ENCODE measurements around the gene KCNJ2.

Gene KCNJ2

DNA sequence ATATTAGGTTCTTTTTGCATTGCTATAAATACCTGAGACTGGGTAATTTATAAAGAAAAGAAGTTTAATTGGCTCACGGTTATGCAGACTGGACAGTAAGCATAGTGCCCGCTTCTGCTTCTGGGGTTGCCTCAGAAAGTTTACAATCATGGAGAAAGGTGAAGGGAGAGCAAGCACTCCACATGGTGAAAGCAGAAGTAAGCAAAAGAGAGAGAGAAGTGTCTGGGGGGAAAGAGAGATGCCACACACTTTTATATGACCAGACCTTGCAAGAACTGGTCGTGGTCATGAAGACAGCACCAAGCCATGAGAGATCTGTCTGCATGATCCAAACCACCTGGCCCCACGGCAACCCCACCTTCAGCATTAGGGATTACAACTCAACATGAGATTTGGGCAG, 48.9 kb upstream of the KCNJ2 start:
- no peaks in the 10 kb centered on the region for H3K36me3 ChIP-seq (ENCODE audit: control insufficient read depth, low read length)

DNA sequence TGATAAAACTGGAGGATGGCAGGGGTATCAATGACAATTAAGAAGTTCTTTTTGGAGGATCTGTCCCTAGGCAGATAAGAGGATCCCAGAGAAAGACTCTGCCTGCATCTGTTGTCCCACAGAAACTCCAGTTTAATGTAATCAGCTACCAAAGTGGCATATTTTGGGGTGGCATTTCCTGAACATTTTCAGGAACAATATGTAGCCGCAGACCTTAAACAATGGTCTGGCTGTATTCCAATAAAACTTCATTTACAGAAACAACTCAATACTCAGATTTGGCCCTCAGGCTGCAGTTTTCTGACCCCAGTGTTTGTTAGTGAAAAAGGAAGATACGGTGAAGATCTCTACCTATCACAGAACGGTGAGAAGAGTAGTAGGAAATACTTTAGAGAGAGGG, 48.2 kb upstream of the KCNJ2 start:
- Histone ChIP-seq H3K4me3 (ENCODE audit: low read length) (no peak overlapping the region), H3K79me2 (ENCODE audit: control insufficient read depth, low read length) (no peaks in the 10 kb centered on the region), H3K4me1 (ENCODE audit: control insufficient read depth, low read length) (peaks cover 3% of the 10 kb centered on the region; the same call in 1 of the 2 replicates), H3K9me2 (replicated peaks; ENCODE audit: control insufficient read depth, low read length) (no peaks in the 10 kb centered on the region), H3K27ac (ENCODE audit: low read depth, low read length) (no peak overlapping the region), H3K36me3 (ENCODE audit: control insufficient read depth, low read length) (no peaks in the 10 kb centered on the region), H3K9me3 (ENCODE audit: control insufficient read depth, insufficient read depth, low read length) (no peaks in the 10 kb centered on the region), H4K20me1 (ENCODE audit: control insufficient read depth, insufficient read depth, low read depth, low read length) (no peaks in the 10 kb centered on the region), H3K27me3 (ENCODE audit: control insufficient read depth, low read length) (no peaks in the 10 kb centered on the region), H3F3A (ENCODE audit: control insufficient read depth, insufficient read depth) (no peaks in the 10 kb centered on the region), H3K4me2 (ENCODE audit: low read length) (no peak overlapping the region)
- TF ChIP-seq, protein P1, sequence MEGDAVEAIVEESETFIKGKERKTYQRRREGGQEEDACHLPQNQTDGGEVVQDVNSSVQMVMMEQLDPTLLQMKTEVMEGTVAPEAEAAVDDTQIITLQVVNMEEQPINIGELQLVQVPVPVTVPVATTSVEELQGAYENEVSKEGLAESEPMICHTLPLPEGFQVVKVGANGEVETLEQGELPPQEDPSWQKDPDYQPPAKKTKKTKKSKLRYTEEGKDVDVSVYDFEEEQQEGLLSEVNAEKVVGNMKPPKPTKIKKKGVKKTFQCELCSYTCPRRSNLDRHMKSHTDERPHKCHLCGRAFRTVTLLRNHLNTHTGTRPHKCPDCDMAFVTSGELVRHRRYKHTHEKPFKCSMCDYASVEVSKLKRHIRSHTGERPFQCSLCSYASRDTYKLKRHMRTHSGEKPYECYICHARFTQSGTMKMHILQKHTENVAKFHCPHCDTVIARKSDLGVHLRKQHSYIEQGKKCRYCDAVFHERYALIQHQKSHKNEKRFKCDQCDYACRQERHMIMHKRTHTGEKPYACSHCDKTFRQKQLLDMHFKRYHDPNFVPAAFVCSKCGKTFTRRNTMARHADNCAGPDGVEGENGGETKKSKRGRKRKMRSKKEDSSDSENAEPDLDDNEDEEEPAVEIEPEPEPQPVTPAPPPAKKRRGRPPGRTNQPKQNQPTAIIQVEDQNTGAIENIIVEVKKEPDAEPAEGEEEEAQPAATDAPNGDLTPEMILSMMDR (IDR thresholded peaks at IDR 0.05; ENCODE audit: low read depth, low read length, poor library complexity, severe bottlenecking) = no peak
- no peak for TF ChIP-seq EZH2phosphoT487 (IDR thresholded peaks at IDR 0.05; ENCODE audit: borderline replicate concordance, low read length)

More for the DNA sequence above, 48.9 kb upstream of the KCNJ2 start:
- peaks cover 3% of the 10 kb centered on the region; the same call in 1 of the 2 replicates for H3K4me1 ChIP-seq (ENCODE audit: control insufficient read depth, low read length)
- no peak overlapping the region for H3K4me2 ChIP-seq (ENCODE audit: low read length)
- no peaks in the 10 kb centered on the region for H3F3A ChIP-seq (ENCODE audit: control insufficient read depth, insufficient read depth)
- TF ChIP-seq EZH2phosphoT487 (IDR thresholded peaks at IDR 0.05; ENCODE audit: borderline replicate concordance, low read length) = no peak
- TF ChIP-seq, protein P1 (IDR thresholded peaks at IDR 0.05; ENCODE audit: low read depth, low read length, poor library complexity, severe bottlenecking) = no peak
- H3K79me2 ChIP-seq (ENCODE audit: control insufficient read depth, low read length) = no peaks in the 10 kb centered on the region
- no peak overlapping the region for H3K27ac ChIP-seq (ENCODE audit: low read depth, low read length)
- H3K4me3 ChIP-seq (ENCODE audit: low read length) = no peak overlapping the region
- no peaks in the 10 kb centered on the region for H3K27me3 ChIP-seq (ENCODE audit: control insufficient read depth, low read length)
- H3K9me2 ChIP-seq (replicated peaks; ENCODE audit: control insufficient read depth, low read length) = no peaks in the 10 kb centered on the region
- H4K20me1 ChIP-seq (ENCODE audit: control insufficient read depth, insufficient read depth, low read depth, low read length) = no peaks in the 10 kb centered on the region
- H3K9me3 ChIP-seq (ENCODE audit: control insufficient read depth, insufficient read depth, low read length) = no peaks in the 10 kb centered on the region

DNA sequence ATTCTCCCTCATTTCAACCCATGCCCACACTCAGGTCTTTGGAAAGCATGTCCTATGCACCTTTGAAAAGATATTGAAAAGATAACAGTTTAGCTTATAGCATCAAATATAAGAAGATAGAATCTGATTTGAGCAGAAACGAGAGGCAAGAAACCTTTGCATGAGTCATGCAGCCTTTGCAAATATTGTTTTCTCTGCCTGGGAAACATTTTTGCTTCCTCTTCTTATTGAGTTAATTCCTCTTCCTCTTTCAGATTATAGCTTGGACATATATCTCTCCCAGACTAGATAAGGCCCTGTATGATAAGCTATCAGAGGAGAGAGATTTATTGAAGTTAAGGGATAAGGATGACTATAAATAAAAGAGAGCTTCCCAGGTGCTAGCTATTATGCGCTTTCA, 46.1 kb upstream of the KCNJ2 start:
- no peaks in the 10 kb centered on the region for H4K20me1 ChIP-seq (ENCODE audit: control insufficient read depth, insufficient read depth, low read depth, low read length)
- H3K79me2 ChIP-seq (ENCODE audit: control insufficient read depth, low read length) = no peaks in the 10 kb centered on the region
- H3K4me1 ChIP-seq (ENCODE audit: control insufficient read depth, low read length) = peaks cover 3% of the 10 kb centered on the region; the same call in 1 of the 2 replicates
- H3K4me2 ChIP-seq (ENCODE audit: low read length) = no peak overlapping the region
- H3K9me3 ChIP-seq (ENCODE audit: control insufficient read depth, insufficient read depth, low read length) = no peaks in the 10 kb centered on the region
- no peaks in the 10 kb centered on the region for H3F3A ChIP-seq (ENCODE audit: control insufficient read depth, insufficient read depth)
- no peak overlapping the region for H3K4me3 ChIP-seq (ENCODE audit: low read length)
- H3K27me3 ChIP-seq (ENCODE audit: control insufficient read depth, low read length) = no peaks in the 10 kb centered on the region
- H3K27ac ChIP-seq (ENCODE audit: low read depth, low read length) = no peak overlapping the region
- TF ChIP-seq, protein P1 (IDR thresholded peaks at IDR 0.05; ENCODE audit: low read depth, low read length, poor library complexity, severe bottlenecking) = no peak
- TF ChIP-seq EZH2phosphoT487 (IDR thresholded peaks at IDR 0.05; ENCODE audit: borderline replicate concordance, low read length) = no peak
- H3K36me3 ChIP-seq (ENCODE audit: control insufficient read depth, low read length) = no peaks in the 10 kb centered on the region
- no peaks in the 10 kb centered on the region for H3K9me2 ChIP-seq (replicated peaks; ENCODE audit: control insufficient read depth, low read length)

Data from DOHH2 (cell line).